Eye (tissue), 1 donor: ENCODE measurements around the gene TNNI2.
"Not testable (repeated sequence)": the region's sequence is repeated elsewhere in the genome, so short reads cannot be mapped to it uniquely, and the experiment has no call there.

Source experiments
- DNase-seq: peaks from one replicate; pipeline ENCODE4 v3.0.0-alpha.2; 2015

TNNI2 gene

DNA sequence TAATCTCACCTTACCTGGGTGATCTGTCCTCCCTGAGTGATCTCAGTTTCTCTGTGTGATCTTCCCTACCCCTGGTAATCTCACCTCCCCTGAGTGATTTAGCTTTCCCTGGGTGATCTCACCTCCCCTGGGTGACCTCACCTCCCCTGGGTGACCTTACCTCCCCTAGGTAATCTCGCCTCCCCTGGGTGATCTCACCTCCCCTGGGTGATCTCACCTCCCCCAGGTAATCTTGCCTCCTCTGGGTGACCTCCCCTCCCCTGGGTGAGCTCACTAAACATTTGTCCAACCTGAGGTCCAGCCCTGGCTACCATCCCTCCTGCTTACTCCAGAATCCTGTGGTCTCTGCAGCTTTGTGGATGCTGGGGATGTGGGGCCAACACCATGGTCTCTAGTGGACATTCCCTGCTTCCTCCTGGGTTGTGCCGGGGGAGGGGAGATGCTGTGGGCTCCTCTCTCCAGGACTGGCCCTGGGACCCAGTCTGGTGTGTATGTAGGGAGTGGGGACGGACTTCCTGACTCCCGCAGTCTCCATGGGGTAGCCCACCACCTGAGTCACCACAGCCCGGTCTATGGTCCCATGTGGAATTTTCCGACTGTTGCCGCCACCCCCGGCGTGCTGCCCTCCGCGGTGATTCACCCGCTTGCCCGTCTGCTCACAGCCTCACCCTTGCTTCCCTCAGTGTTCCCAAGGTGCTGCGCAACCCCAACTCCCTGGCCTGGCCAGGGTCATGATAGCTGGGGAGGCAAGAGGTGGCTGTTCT, 24.0 kb downstream of the TNNI2 start:
- DNase-seq: no peak

DNA sequence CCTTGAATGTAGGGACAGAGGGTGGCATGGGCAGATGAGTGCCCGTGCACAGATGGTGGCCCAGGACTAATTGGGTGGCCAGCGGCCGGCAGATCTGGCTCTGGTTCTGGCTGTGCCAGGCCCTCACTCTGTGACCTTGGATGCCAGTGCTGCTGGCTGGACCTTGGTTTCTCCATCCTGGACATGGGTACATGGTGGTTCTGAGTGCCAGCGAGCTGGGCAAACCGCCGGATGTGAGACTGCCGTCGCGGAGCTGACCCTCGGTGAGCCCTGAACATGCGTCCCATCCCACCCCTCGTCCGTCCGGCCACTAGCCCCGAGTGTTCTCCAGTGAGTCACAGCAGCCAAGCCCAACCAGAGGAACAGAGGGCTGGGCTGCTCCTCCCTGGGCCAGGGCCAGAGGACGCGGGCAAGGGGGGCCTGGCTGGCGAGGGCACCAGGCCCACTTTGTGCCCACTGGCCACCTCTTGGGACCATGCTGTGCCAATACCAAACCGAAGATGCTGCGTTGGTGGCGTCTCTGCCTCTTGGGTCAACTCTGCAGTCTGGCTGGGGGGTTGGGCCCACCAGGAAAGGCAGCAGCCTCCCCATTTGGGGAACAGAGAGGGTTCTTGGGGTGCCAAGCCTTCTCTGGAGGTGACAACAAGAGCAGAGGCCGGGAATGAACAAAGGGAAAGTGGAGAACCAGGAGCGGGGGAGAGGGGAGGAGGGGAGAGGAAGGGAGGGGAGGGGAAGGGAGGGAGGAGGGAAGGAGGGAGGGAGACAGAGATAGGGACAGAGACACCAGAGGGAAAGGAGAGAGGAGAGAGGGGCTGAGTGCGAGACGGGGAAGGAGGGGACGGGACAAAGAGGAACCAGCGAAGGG, 24.8 kb downstream of the TNNI2 start:
- DNase-seq: peak; percentile 71

DNA sequence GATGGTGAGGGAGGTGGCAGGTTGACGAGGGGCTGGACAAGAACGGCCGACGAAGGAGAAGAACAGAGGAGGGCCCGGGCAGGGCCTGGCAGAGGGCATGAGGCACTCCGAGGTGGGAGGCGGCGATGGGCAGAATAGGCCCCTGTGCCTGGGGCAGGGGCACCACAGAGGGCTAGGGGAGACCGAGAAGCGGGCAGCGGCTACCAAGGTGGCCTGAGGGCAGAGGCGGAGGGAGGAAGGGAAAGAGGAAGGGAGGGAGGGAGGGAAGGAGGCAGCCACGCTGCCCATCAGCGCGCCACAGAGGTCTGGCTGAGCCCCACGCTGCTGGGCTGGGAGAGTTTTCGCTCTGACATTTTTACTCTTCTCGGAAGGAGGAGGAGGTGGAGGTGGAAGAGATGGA, 25.4 kb downstream of the TNNI2 start:
- DNase-seq: peak; percentile 42

DNA sequence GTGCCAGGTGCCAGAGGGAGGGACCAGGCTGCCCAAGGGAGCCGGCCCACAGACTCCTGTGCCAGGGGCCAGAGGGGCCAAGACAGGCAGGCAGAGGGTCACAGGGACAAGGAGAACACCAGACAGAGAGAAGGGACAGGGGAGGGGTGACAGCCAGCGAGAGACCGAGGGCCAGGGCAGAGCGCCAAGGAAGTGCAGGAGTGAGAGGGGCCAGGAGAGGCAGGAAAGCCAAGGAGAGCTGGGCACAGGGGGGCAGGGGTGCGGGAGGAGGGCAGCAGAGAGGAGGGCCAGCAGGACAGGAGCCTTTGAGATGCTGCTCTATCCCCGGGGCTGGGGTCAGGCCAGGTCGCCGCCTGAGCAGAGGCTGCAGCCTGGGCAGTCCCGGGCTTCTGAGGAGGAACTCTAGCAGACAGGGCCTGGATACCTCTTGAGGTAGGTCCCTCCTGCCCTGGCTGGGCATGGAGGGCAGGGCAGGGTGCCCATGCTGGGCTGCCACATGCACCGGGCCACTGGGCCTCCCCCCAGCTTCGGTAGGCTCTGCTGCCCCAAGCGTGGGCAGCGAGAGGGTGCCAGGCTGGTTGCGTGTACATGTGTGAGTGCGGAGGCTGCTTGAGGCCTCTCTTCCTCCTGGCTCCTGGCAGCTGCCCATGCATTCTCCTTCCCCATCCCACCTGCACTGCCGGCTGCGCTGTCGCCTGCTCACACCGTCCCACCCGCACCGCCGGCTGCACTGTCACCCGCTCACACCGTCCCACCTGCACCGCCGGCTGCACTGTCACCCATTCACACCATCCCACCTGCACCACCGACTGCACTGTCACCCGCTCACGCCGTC, 26.3 kb downstream of the TNNI2 start:
- DNase-seq: peak; percentile 38

DNA sequence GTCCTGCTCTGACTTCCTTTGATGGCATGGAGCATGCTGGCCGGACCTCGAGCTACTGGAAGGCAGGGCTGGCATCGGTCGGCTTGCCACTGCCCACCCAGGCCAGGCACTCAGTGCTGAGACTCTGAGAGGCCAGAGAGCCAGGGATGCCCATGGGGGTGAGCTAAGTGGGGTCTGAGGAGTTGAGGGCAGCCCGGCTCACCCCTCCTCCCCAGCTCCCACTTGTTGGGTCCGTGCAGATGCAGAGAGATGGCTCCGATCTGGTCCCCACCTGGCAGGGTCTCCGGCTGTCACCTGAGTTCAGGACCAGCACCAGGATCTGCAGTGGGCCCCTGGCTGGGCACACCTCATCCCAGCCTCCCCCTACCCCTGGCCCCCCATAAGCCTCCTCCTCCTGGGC, 27.4 kb downstream of the TNNI2 start:
- no peak for DNase-seq

DNA sequence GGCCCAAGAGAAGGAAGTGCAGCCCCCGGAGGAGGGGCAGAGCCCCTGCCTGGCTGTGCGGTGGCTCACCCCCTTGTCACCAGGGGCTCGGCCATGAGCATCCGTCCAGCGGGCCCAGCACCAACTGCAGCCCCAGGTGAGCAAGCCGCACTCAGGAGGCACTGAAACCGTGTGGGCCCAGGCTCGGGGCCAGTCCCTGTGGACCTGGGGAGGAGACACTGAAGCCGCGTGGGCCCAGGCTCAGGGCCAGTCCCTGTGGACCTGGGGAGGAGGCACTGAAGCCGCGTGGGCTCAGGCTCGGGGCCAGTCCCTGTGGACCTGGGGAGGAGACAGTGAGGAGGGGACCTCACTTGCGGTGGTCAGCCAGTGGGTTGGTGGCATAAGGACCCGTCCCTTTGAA, 28.0 kb downstream of the TNNI2 start:
- DNase-seq: no peak

DNA sequence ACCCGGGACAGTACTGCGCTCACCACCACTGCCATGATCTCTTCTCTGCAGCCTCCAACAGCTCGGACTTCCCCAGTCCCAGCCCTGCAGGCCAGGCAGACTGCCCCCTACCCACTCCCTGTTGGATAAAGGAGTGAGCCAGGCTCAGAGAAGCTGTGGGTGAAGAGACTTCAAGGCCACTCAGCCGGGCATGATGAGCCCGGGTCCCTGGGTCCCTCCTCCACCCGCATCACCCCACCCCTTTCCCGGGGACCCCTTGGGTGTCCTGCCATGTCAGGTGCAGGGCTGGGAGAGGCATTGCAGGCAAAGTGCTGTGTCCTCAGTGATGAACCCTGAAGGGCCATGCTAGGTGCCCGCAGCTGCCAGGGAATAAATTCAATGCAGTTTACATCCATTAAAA, 28.6 kb downstream of the TNNI2 start:
- DNase-seq: no peak

DNA sequence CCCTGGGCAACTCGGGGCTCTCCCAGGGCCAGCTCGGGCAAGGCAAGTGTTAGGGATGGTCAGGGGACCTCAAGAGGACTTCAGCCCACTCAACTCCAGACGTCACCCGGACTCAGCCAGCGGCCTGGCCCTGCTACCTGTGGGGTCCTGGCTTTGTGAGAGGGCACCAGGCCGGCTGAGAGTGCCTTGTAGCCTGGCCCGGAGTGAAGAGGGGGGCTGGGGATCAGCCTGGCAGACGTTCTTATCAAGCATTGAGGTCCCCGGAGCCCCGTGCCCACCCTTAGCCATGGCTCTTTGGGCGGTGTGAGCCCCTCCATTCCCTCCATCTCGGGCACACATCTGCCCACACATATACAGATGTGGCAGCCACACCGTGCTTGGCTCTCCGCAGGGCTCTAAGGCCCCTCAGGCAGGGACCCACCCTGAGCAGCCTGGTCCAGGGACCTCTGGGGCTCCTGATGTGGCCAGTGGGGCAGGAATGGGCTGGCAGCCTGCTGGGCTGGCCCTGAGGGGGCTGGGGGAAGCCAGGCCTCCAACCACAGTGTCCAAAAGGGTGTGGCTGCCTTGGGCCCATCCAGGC, 29.4 kb downstream of the TNNI2 start:
- no peak for DNase-seq

DNA sequence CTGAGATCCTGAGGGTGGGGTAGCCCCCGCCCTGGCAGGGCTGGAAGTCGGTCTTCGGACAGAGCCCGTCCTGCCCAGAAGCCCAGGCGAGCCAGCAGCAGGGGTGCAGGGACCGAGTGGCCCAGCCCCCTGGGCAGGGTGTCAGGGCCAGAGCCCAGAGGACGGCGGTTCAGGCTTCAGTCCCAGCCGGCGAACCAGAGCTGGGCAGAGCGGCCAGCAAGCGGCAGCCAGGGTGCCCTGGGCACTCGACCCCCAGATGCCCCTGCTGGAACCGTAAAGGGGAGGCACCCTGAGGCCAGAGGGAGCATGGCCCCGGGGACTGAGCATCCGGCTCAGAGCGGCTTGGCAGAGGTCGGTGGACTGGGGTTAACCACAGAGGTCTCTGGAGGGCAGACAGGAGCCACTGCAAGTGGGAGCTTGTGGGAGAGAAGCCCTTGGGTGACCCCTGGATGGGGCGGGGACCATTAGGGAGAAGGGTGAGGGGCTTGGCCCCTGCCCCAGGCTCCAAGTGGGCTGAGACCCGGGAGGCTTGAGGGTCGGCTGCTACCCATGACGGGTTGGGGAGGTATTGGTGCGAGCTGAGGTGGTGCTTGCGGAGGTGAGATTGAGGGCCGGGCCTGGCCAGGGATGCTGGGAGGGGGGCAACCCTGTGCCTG, 30.0 kb downstream of the TNNI2 start:
- DNase-seq: no peak

DNA sequence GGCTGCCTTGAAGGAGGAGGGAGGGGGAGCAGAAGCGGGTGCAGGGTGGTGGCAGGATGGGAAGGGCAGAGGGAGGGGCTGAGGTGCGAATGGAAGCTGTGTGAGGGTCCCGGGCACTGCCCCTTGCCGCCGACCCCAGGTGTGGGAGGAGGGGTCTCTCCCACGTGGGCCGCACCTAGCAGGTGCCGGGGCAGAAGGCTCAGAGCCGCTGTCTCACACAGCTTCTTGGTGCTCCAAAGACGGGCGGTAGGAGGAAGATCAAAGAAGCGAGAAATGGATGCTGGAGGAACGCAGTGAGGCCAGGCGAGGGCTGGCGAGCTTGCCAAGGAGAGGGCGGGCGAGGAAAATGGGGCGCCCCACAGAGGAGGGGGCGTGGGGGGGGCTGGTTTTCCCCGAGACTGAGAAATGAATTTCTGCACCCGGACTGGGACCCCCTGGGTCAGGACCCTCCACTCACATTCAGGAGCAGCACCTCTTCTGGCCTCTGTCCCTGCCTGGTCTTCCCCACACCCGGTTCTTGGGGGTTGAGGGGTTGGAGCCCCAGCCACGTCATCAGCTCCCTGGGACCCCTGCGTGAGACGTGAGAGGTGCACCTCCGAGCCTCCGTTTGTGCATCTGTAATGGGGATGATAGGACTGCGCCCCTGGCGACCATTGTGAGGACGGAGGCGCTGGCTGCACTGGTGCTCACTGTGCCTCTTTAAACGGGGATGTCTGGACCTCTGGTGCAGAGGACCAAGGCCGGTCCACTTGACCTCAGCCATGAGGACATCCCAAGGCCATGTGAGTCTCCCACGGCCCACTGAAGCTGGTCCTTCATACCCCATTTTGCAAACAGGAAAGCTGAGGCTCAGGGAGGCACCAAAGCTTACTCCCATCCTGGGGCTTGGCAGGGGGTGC, 30.9 kb downstream of the TNNI2 start:
- no peak for DNase-seq

DNA sequence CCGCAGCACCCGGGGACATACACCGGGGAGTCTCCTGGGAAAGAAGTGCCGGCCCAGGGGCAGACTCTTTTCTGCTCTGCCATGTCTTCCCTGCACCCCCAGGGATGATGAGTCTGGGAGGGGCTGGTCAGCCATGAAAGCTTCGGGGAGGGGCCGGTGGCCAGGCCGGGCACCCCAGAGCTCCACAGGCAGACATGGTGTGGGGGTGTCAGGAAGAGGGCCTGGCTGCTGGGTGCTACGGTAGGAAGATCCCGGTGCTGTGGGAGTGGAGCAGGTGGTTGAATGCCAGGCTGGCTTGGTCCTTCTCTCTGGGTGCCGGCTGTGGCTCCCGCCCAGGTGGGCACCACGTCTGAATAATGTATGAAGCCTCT, 31.5 kb downstream of the TNNI2 start:
- DNase-seq: no peak

DNA sequence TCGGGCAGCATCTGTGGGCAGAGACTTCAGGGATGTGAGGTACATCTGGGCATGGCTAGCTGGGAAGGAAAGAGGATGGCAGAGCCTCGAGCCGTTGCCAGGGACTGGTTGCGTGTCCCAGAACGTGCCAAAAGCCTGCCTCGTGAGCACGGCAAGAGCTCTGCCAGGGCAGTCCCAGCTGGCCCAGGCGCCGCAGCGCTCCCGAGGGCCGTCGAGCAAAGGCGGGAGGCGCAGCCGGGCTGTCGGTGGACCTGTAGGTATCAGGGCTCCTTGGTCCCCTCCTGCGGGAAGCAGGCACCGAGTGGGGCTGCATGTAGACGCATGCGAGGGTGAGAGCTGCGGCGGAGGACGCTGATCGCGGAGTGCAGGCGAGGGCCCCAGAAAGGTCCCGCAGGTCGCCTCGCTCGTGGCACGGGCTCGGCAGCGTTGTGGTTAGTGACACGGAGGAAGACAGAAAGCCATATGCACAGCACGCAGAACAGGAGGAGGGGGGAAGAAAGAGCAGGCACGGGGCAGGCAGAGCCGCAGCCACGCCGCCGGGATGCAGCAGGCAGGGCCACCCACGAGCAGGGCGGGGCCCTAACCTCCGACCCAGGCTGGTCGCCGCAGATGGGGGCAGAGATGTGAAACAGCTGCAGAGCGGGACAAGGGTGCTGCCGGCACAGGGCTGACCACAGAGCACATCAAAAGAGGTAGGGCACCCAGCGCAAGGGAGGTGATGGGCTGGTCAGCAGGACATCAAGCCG, 32.1 kb downstream of the TNNI2 start:
- DNase-seq: peak; percentile 31

DNA sequence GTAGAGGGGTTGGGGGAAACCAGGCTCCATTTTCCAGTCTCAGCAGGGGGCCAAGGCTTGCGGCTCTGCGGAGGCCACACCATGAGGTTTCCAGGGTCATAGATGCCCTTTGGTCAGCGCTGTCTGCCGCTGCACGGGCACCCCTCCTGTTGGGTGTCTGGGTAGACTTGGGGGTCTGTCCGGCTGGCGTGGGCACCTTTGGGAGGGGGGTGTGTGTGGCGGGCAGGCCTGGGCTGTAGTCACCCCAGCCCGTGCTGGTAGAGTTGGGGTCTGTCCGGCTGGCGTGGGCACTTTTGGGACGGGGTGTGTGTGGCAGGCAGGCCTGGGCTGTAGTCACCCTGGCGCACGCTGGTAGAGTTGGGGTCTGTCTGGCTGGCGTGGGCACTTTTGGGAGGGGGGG, 32.8 kb downstream of the TNNI2 start:
- DNase-seq: no peak

DNA sequence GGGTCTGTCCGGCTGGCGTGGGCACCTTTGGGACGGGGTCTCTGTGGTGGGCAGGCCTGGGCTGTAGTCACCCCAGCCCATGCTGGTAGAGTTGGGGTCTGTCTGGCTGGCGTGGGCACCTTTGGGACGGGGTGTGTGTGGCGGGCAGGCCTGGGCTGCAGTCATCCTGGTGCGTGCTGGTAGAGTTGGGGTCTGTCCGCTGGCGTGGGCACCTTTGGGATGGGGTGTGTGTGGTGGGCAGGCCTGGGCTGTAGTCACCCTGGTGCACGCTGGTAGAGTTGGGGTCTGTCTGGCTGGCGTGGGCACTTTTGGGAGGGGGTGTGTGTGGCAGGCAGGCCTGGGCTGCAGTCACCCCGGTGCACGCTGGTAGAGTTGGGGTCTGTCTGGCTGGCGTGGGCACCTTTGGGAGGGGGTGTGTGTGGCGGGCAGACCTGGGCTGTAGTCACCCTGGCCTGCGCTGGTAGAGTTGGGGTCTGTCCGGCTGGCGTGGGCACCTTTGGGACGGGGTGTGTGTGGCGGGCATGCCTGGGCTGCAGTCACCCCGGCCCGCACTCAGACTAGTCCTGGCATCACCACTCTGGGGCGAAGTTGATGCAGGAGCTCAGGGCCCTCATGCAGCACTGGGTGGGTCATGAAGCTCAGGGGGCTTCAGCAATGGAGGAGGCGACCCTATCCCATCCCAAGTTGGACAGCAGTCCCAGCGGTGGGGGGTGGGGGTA, 33.6 kb downstream of the TNNI2 start:
- DNase-seq: no peak

DNA sequence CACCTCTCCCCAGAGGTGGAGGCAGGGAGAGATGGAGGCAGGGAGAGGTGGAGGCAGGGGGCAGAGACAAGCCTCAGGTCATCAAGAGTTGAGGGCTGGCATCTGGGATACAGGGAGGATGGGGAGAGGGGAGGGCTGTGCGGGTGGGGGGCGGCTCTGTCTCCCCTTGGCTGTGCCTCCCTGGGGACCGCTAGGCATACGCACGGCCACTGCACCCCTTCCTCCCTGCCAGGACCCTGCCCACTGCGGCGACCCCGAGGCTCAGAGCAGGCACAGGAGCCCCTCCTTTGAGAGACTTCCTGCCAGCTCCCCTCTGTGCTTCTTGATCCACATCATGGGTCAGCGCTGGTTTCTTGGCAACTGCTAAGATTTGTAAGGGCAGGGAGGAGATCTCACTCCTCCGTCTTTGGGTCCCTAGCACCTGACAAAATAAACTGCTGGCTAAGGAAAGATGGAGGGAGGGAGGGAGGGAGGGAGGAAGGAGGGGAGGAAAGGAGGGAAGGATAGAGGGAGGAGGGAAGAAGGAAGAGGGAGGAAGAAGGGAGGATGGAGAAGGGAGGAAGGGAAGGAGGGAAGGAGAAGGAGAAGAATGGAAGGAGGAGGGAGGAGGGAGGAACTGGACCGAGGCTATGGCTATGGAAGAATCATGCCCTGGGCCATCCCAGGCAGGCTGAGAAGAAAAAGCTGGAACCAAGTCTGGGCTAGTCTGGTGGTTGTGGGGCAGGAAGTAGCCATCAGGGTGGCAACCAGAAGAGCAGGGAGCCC, 34.4 kb downstream of the TNNI2 start:
- DNase-seq: peak; percentile 73

DNA sequence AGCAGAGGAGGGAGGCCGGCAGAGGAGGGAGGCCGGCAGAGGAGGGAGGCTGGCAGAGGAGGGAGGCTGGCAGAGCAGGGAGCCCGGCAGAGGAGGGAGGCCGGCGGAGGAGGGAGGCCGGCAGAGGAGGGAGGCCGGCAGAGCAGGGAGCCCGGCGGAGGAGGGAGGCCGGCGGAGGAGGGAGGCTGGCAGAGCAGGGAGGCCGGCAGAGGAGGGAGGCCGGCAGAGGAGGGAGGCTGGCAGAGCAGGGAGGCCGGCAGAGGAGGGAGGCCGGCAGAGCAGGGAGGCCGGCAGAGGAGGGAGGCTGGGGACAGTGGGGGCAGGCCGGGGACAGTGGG, 35.0 kb downstream of the TNNI2 start:
- DNase-seq: not testable (repeated sequence)

DNA sequence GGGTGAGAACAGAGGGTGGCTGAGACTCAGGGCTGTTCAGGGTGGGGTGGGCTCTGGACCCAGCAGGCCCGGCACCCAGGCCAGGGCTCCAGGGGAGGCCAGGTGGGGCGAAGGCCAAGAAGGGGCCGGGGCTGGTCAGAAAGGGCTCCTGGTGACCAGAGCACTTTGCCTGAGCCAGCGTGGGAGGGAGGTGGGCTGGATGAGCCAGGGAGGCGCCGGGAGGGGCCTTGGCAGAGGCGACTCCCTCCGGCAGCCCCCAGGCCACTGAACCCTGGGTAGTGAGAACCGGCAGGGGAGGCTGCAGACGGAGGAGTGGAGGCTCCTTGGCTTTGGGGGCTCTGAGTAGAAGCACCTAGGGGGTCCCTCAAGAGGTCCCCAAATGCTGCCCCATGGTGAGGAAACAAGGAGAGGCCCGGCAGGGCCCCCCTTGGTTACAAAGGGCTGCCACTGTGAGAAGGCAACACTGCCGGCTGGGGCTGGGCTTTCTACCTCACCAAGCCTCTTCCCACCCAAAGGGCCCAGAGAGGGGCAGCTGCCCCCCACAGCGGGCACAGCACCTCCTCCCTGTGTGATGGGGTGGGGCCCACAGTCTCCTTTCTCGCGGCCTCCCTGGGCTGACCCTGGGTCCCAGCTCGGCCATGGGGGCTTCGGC, 35.8 kb downstream of the TNNI2 start:
- DNase-seq: not testable (repeated sequence)

DNA sequence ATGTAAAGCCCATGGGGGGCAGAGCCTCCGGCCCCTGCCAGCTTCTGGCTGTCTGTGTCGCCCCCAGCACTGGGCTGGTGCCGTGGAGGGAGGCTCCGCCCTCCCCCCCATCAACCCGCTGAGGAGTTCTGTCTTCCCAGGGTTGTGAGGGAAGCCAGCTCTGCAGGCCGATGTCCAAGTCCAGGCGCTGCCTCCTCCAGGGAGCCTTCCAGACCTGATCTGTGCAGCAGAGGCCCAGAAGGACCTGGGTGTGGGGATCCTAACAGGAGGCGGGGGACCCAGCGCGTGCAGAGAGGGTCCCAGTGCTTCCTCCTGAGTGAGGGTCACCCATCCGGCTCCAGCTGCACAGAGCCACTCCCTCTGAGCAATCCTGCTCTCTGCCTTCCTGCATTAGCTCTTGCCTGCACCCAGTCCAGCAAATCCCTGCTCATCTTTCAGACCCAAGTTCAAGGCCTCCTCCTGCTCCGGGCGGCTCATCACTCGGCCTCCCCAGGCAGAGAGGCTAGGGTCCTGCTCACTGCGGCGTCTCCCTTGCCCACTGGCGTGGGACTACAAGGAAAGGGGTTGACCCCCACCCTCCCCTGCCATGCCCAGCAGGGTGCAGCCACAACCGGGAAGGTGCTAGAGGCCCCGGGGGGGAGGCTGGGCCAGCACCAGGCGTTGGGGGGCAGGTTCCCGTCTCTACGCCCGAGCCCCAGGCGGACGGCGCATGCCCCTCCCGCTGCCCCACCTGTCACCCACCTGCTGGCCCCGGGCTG, 36.5 kb downstream of the TNNI2 start:
- no peak for DNase-seq
